Neuronal stem cell (in vitro differentiated cells): Measurements from ENCODE around the gene RAD51B.

Source experiments
- DNase-seq: peaks from one replicate; pipeline ENCODE4 v3.0.0-alpha.2; 2013; ENCODE audit warnings: low spot score
- H2AFZ ChIP-seq: one replicate; pipeline ENCODE4 v1.6.1; 2013; ENCODE audit warnings: mild to moderate bottlenecking, low read length, inconsistent platforms
- H2AK5ac ChIP-seq: 2 replicates; pipeline ENCODE4 v1.6.1; 2013; ENCODE audit warnings: low read depth, mild to moderate bottlenecking, inconsistent platforms, low read length, moderate library complexity, mixed read lengths
- H2BK120ac ChIP-seq: 2 replicates; pipeline ENCODE4 v1.6.1; 2013; ENCODE audit warnings: low read depth, mild to moderate bottlenecking, inconsistent platforms, low read length, moderate library complexity, mixed read lengths
- H2BK12ac ChIP-seq: one replicate; pipeline ENCODE4 v1.6.1; 2013; ENCODE audit warnings: low read length, inconsistent platforms
- H2BK15ac ChIP-seq: 2 replicates; pipeline ENCODE4 v1.6.1; 2013; ENCODE audit warnings: mild to moderate bottlenecking, low read length, inconsistent platforms, mixed read lengths
- H2BK5ac ChIP-seq: one replicate; pipeline ENCODE4 v1.6.1; 2013; ENCODE audit warnings: inconsistent platforms, mild to moderate bottlenecking, low read length, moderate library complexity
- H3K14ac ChIP-seq: one replicate; pipeline ENCODE4 v1.6.1; 2013; ENCODE audit warnings: low read length, inconsistent platforms
- H3K18ac ChIP-seq: 2 replicates; pipeline ENCODE4 v1.6.1; 2013; ENCODE audit warnings: low read length, inconsistent platforms
- H3K23ac ChIP-seq: 2 replicates; pipeline ENCODE4 v1.6.1; 2013; ENCODE audit warnings: low read depth, mild to moderate bottlenecking, mixed read lengths, low read length, inconsistent platforms; ENCODE audit not compliant: poor library complexity
- H3K27ac ChIP-seq: replicated peaks from 3 replicates; pipeline ENCODE4 v1.5.1; 2013; ENCODE audit warnings: low read length, inconsistent platforms
- H3K27me3 ChIP-seq, 3 experiments: 2 replicates each; pipeline ENCODE4 v1.6.1; 2013; ENCODE audit warnings: low read length in 3 of 3, mild to moderate bottlenecking in 2 of 3, inconsistent platforms in 1 of 3, low read depth in 1 of 3, mixed read lengths in 1 of 3, moderate library complexity in 1 of 3; ENCODE audit not compliant: control insufficient read depth in 3 of 3, insufficient read depth in 3 of 3
- H3K36me3 ChIP-seq, 2 donors: replicated peaks in 1 of 2; 2 replicates each; pipeline ENCODE4 v1.6.1; 2013; ENCODE audit warnings: low read length in 2 of 2; ENCODE audit not compliant: control insufficient read depth in 2 of 2, insufficient read depth in 2 of 2
- H3K4ac ChIP-seq: 2 replicates; pipeline ENCODE4 v1.6.1; 2013; ENCODE audit warnings: inconsistent platforms, mild to moderate bottlenecking, low read length, moderate library complexity
- H3K4me1 ChIP-seq, 2 donors: 1 replicate in 1 of 2; 2 replicates in 1 of 2; pipeline ENCODE4 v1.6.1; 2013; ENCODE audit warnings: low read length in 2 of 2, low read depth in 1 of 2; ENCODE audit not compliant: control insufficient read depth in 2 of 2, insufficient read depth in 1 of 2
- H3K4me2 ChIP-seq: one replicate; pipeline ENCODE4 v1.6.1; 2013; ENCODE audit warnings: mild to moderate bottlenecking, low read length, inconsistent platforms; ENCODE audit not compliant: insufficient read depth, poor library complexity, severe bottlenecking
- H3K4me3 ChIP-seq, 2 donors: 2 replicates each; pipeline ENCODE4 v1.5.1; 2013; ENCODE audit warnings: low read length in 2 of 2, mild to moderate bottlenecking in 2 of 2, inconsistent platforms in 1 of 2, moderate library complexity in 1 of 2
- H3K79me1 ChIP-seq: one replicate; pipeline ENCODE4 v1.6.1; 2013; ENCODE audit warnings: low read depth, mild to moderate bottlenecking, inconsistent platforms, low read length, moderate library complexity
- H3K9ac ChIP-seq: one replicate; pipeline ENCODE4 v1.6.1; 2013; ENCODE audit warnings: mild to moderate bottlenecking, low read depth, low read length, inconsistent platforms; ENCODE audit not compliant: poor library complexity
- H3K9me3 ChIP-seq, 2 donors: replicated peaks in 1 of 2; 2 replicates each; pipeline versions ENCODE3 to v1.6.1; 2013; ENCODE audit warnings: low read length in 2 of 2, mild to moderate bottlenecking in 2 of 2, inconsistent platforms in 1 of 2, low read depth in 1 of 2, mixed read lengths in 1 of 2, moderate library complexity in 1 of 2; ENCODE audit not compliant: control insufficient read depth in 2 of 2, insufficient read depth in 1 of 2
- H4K8ac ChIP-seq: one replicate; pipeline ENCODE4 v1.6.1; 2013; ENCODE audit warnings: low read depth, mild to moderate bottlenecking, inconsistent platforms, low read length, moderate library complexity
- H4K91ac ChIP-seq: one replicate; pipeline ENCODE4 v1.6.1; 2013; ENCODE audit warnings: low read length, low read depth, mild to moderate bottlenecking, inconsistent platforms; ENCODE audit not compliant: poor library complexity
- WGBS, 2 donors: extraction: QIAGEN DNeasy Blood & Tissue Kit; methylation state at CpG; one replicate each; pipeline ENCODE4 v1.1.7; 2013; ENCODE audit warnings: missing lambda C conversion rate in 2 of 2, mixed read lengths in 1 of 2; ENCODE audit not compliant: insufficient read length in 2 of 2, insufficient replicate concordance in 1 of 2; ENCODE audit errors: extremely low coverage in 2 of 2; 5-methylcytosine and 5-hydroxymethylcytosine counted together

RAD51B gene

GRCh38 chr14:68502230-68502629, 682.7 kb downstream of the RAD51B start:
- WGBS, 2 donors, result no CpG with 5 or more reads among the region's 8 CpGs

GRCh38 chr14:68503186-68503825, 683.7 kb downstream of the RAD51B start:
- H3K18ac ChIP-seq, result no peak overlapping the region
- H3K9ac ChIP-seq, result no peak overlapping the region
- no peak overlapping the region for H3K4me3 ChIP-seq
- peak overlapping the region; percentile 8 for H2AFZ ChIP-seq
- H3K14ac ChIP-seq, result no peak overlapping the region
- 100% methylated on average over 1 of the region's 7 CpGs; no CpG with 5 or more reads in 1 of the 2 donors for WGBS, 2 donors
- no peak overlapping the region for H3K4ac ChIP-seq
- DNase-seq, result no peak
- no peak overlapping the region for H4K8ac ChIP-seq
- no peaks in the 10 kb centered on the region for H3K27me3 ChIP-seq
- H2BK12ac ChIP-seq, result no peak overlapping the region
- no peak overlapping the region for H2BK15ac ChIP-seq
- no peak overlapping the region for H2BK120ac ChIP-seq
- H3K4me1 ChIP-seq, result peaks cover 33 to 61% of the 10 kb centered on the region in 2 donors
- H4K91ac ChIP-seq, result no peak overlapping the region
- H2BK5ac ChIP-seq, result no peak overlapping the region
- H3K9me3 ChIP-seq, result peaks cover 0 to 11% of the 10 kb centered on the region in 2 donors
- no peak overlapping the region for H3K27ac ChIP-seq
- H2AK5ac ChIP-seq, result no peak overlapping the region
- H3K36me3 ChIP-seq, result no peaks in the 10 kb centered on the region
- H3K4me2 ChIP-seq, result no peak overlapping the region
- no peak overlapping the region for H3K23ac ChIP-seq
- H3K79me1 ChIP-seq, result no peaks in the 10 kb centered on the region

More at GRCh38 chr14:68502230-68502629, 682.7 kb downstream of the RAD51B start:
- peaks cover 0 to 4% of the 10 kb centered on the region in 2 donors for H3K9me3 ChIP-seq
- H2BK15ac ChIP-seq, result no peak overlapping the region
- no peak overlapping the region for H3K9ac ChIP-seq
- no peaks in the 10 kb centered on the region for H3K27me3 ChIP-seq
- DNase-seq, result no peak
- no peak overlapping the region for H4K8ac ChIP-seq
- no peak overlapping the region for H2BK12ac ChIP-seq
- no peak overlapping the region for H3K4ac ChIP-seq
- H3K27ac ChIP-seq, result peak overlapping the region; percentile 0
- H2BK120ac ChIP-seq, result no peak overlapping the region
- H3K4me1 ChIP-seq, result peaks cover 30 to 59% of the 10 kb centered on the region in 2 donors
- no peak overlapping the region for H3K14ac ChIP-seq
- H3K36me3 ChIP-seq, result no peaks in the 10 kb centered on the region
- H2AFZ ChIP-seq, result no peak overlapping the region
- peak overlapping the region; percentile 20 for H2AK5ac ChIP-seq
- no peak overlapping the region for H4K91ac ChIP-seq
- H3K79me1 ChIP-seq, result no peaks in the 10 kb centered on the region
- H3K4me3 ChIP-seq, result no peak overlapping the region
- no peak overlapping the region for H3K4me2 ChIP-seq
- H2BK5ac ChIP-seq, result no peak overlapping the region
- no peak overlapping the region for H3K23ac ChIP-seq
- no peak overlapping the region for H3K18ac ChIP-seq

- H3K79me1 ChIP-seq, result no peaks in the 10 kb centered on the region
- no peak overlapping the region for H2AFZ ChIP-seq
- no CpG with 5 or more reads among the region's 8 CpGs for WGBS, 2 donors
- no peak overlapping the region for H2BK120ac ChIP-seq
- H3K23ac ChIP-seq, result no peak overlapping the region
- H4K91ac ChIP-seq, result no peak overlapping the region
- no peak overlapping the region for H3K27ac ChIP-seq
- no peak overlapping the region for H4K8ac ChIP-seq
- no peaks in the 10 kb centered on the region for H3K27me3 ChIP-seq
- peak overlapping the region; percentile 9 for H2AK5ac ChIP-seq
- peaks cover 33 to 52% of the 10 kb centered on the region in 2 donors for H3K4me1 ChIP-seq
- H3K4me2 ChIP-seq, result no peak overlapping the region
- no peak overlapping the region for H2BK15ac ChIP-seq
- H2BK12ac ChIP-seq, result no peak overlapping the region
- H3K9me3 ChIP-seq, result peaks cover 0 to 21% of the 10 kb centered on the region in 2 donors
- H3K36me3 ChIP-seq, result no peaks in the 10 kb centered on the region
- H2BK5ac ChIP-seq, result no peak overlapping the region
- DNase-seq, result no peak
- H3K14ac ChIP-seq, result no peak overlapping the region
- H3K4ac ChIP-seq, result no peak overlapping the region
- H3K9ac ChIP-seq, result no peak overlapping the region
- no peak overlapping the region for H3K4me3 ChIP-seq
- H3K18ac ChIP-seq, result peak overlapping the region; percentile 24
Observed at GRCh38 chr14:68504861-68505260, 685.3 kb downstream of the RAD51B start.

GRCh38 chr14:68506021-68506644, 686.6 kb downstream of the RAD51B start:
- no peak overlapping the region for H3K4ac ChIP-seq
- H2BK15ac ChIP-seq, result no peak overlapping the region
- H3K4me3 ChIP-seq, result no peak overlapping the region
- peaks cover 0 to 21% of the 10 kb centered on the region in 2 donors for H3K9me3 ChIP-seq
- peak overlapping the region; percentile 77 for H3K18ac ChIP-seq
- no peak overlapping the region for H3K4me2 ChIP-seq
- H3K27ac ChIP-seq, result peak overlapping the region; percentile 15
- no peak overlapping the region for H2BK120ac ChIP-seq
- H3K14ac ChIP-seq, result peak overlapping the region; percentile 5
- no peaks in the 10 kb centered on the region for H3K27me3 ChIP-seq
- H2BK5ac ChIP-seq, result no peak overlapping the region
- peaks cover 39 to 51% of the 10 kb centered on the region in 2 donors for H3K4me1 ChIP-seq
- H2BK12ac ChIP-seq, result peak overlapping the region; percentile 16
- H3K79me1 ChIP-seq, result no peaks in the 10 kb centered on the region
- H3K9ac ChIP-seq, result no peak overlapping the region
- no peak overlapping the region for H3K23ac ChIP-seq
- no CpG with 5 or more reads among the region's 17 CpGs for WGBS, 2 donors
- H4K91ac ChIP-seq, result no peak overlapping the region
- H4K8ac ChIP-seq, result no peak overlapping the region
- H2AFZ ChIP-seq, result peak overlapping the region; percentile 74
- H3K36me3 ChIP-seq, result no peaks in the 10 kb centered on the region
- H2AK5ac ChIP-seq, result no peak overlapping the region
- no peak for DNase-seq
